K562 (cell line): ENCODE data around the gene ZNRD2. TPM values are rescaled to one million over a fixed set of nuclear protein-coding genes. Genes with fewer than 3 reads are reported as not detected.

Experiments used
- ATAC-seq: fragments of 200-7000 bp; cut with Tn5 transposase; 3 replicates; pipeline ENCODE4 v1.9.1; 2020; ENCODE audit warnings: moderate library complexity
- BruUV-seq: library from RNA; stranded (reverse); fragments of 400-500 nt; replicated peaks from 2 replicates; lab custom pipeline; 2021; lab: Mats Ljungman, UMichigan
- CTCF ChIA-PET: fragments of 300-600 bp; formaldehyde crosslinking; extraction: SDS; loops from one replicate; lab custom pipeline; 2021; ENCODE audit warnings: low intra/inter-chr PET ratio; lab: Yijun Ruan, JAX
- POLR2A ChIA-PET: fragments of 300-600, 350-650 bp; sonication (Branson Sonifier 250); formaldehyde crosslinking; extraction: SDS; loops from one replicate; lab custom pipeline; 2021; ENCODE audit warnings: antibody characterized with exemption, inconsistent platforms; lab: Yijun Ruan, JAX
- DNase-seq, 4 experiments: peaks; one replicate each; pipeline versions ENCODE4 v3.0.0 to v3.0.0-alpha.2; 2011 to 2018; ENCODE audit warnings: low spot score in 3 of 4, mixed read lengths in 3 of 4; ENCODE audit errors: extremely low read depth in 1 of 4
- FAIRE-seq: peaks from 2 replicates; lab custom pipeline; 2011; peaks lifted over from hg19 to GRCh38; lab: Jason Lieb, UNC
- H2AFZ ChIP-seq: 2 replicates; pipeline ENCODE4 v1.6.0; 2011; ENCODE audit warnings: low read depth, low read length, control low read depth, inconsistent platforms
- H3K27ac ChIP-seq: fragments of 200-600 bp; 3 replicates; pipeline ENCODE4 v1.8.0; 2011; ENCODE audit warnings: low read depth, mild to moderate bottlenecking, control low read depth, inconsistent platforms, low read length, moderate library complexity, mixed read lengths; ENCODE audit errors: extremely low read depth
- H3K27me3 ChIP-seq, 2 experiments: fragments of 300-600 bp in 1 of 2; 2 replicates in 1 of 2; 3 replicates in 1 of 2; pipeline versions ENCODE4 v1.6.0 to v1.8.0; 2011; ENCODE audit warnings: inconsistent platforms in 2 of 2, low read length in 2 of 2, mild to moderate bottlenecking in 1 of 2, mixed read lengths in 1 of 2, moderate library complexity in 1 of 2; ENCODE audit not compliant: control insufficient read depth in 2 of 2, insufficient read depth in 2 of 2
- H3K36me3 ChIP-seq: fragments of 300-600 bp; 3 replicates; pipeline ENCODE4 v1.8.0; 2011; ENCODE audit warnings: mild to moderate bottlenecking, low read length, inconsistent platforms; ENCODE audit not compliant: control insufficient read depth, insufficient read depth
- H3K4me1 ChIP-seq, 2 experiments: fragments of 200-600 bp in 1 of 2; replicated peaks in 1 of 2; 2 replicates in 1 of 2; 3 replicates in 1 of 2; pipeline versions ENCODE4 v1.5.1 to v1.8.0; 2011; ENCODE audit warnings: inconsistent platforms in 2 of 2, low read length in 2 of 2, mild to moderate bottlenecking in 1 of 2, mixed read lengths in 1 of 2, moderate library complexity in 1 of 2; ENCODE audit not compliant: control insufficient read depth in 2 of 2, insufficient read depth in 2 of 2
- H3K4me2 ChIP-seq: 2 replicates; pipeline ENCODE4 v1.6.1; 2011; ENCODE audit warnings: low read length, control low read depth, inconsistent platforms, mixed read lengths; ENCODE audit not compliant: insufficient read depth
- H3K4me3 ChIP-seq: fragments of 200-600 bp; sonication (generic), shearing (Covaris generic); 2 replicates; pipeline ENCODE4 v1.5.1; 2016; ENCODE audit warnings: control low read depth, inconsistent platforms
- H3K79me2 ChIP-seq: fragments of 200-600 bp; 3 replicates; pipeline ENCODE4 v1.8.0; 2011; ENCODE audit warnings: low read length, inconsistent platforms; ENCODE audit not compliant: control insufficient read depth, insufficient read depth
- H3K9ac ChIP-seq, 2 experiments: 2 replicates each; pipeline versions ENCODE4 v1.6.0 to v1.6.1; 2011; ENCODE audit warnings: low read depth in 2 of 2, low read length in 2 of 2, control low read depth in 1 of 2, inconsistent platforms in 1 of 2, mild to moderate bottlenecking in 1 of 2, mixed read lengths in 1 of 2; ENCODE audit not compliant: insufficient read depth in 1 of 2
- H3K9me1 ChIP-seq: one replicate; pipeline ENCODE4 v1.6.0; 2011; ENCODE audit warnings: inconsistent platforms, mild to moderate bottlenecking, low read length, moderate library complexity; ENCODE audit not compliant: control insufficient read depth, insufficient read depth
- H3K9me3 ChIP-seq: replicated peaks from 2 replicates; pipeline ENCODE4 v1.5.1; 2011; ENCODE audit warnings: low read depth, low read length, inconsistent platforms; ENCODE audit not compliant: control insufficient read depth, insufficient read depth
- H4K20me1 ChIP-seq: replicated peaks from 2 replicates; pipeline ENCODE4 v1.6.1; 2011; ENCODE audit warnings: low read length, inconsistent platforms, mixed read lengths; ENCODE audit not compliant: control insufficient read depth, insufficient read depth
- BCOR ChIP-seq: fragments of 450-650 bp; IDR thresholded peaks from 2 replicates; pipeline ENCODE4 v1.6.1; 2016
- BRCA1 ChIP-seq, 2 experiments: fragments of 450-650 bp in 1 of 2; sonication (generic) in 1 of 2; formaldehyde crosslinking in 1 of 2; IDR thresholded peaks; 2 replicates each; pipeline versions ENCODE4 v1.5.0 to v1.6.1; 2017 to 2020; ENCODE audit warnings: mild to moderate bottlenecking in 1 of 2, missing genetic modification reagents in 1 of 2
- BRF1 ChIP-seq: IDR thresholded peaks from 3 replicates; pipeline ENCODE4 v1.6.1; 2011; ENCODE audit warnings: borderline replicate concordance, mild to moderate bottlenecking; ENCODE audit not compliant: insufficient read length; ENCODE audit errors: extremely low read depth
- DACH1 ChIP-seq: fragments of 450-650 bp; IDR thresholded peaks from 2 replicates; pipeline ENCODE4 v1.6.1; 2018; ENCODE audit not compliant: partially characterized antibody
- HLTF ChIP-seq: fragments of 450-650 bp; IDR thresholded peaks from 2 replicates; pipeline ENCODE4 v1.6.1; 2016
- HNRNPLL ChIP-seq: fragments of 200-400 bp; formaldehyde crosslinking; IDR thresholded peaks from 2 replicates; pipeline ENCODE4 v1.6.1; 2017; ENCODE audit warnings: low read length, low read depth, mild to moderate bottlenecking; ENCODE audit not compliant: poor library complexity, severe bottlenecking
- NFIC ChIP-seq: fragments of 450-650 bp; IDR thresholded peaks from 2 replicates; pipeline ENCODE4 v1.6.1; 2017; ENCODE audit warnings: mild to moderate bottlenecking, inconsistent platforms
- NFRKB ChIP-seq: fragments of 450-650 bp; IDR thresholded peaks from 2 replicates; pipeline ENCODE4 v1.6.1; 2016; ENCODE audit warnings: low read depth
- NR4A1 ChIP-seq, 2 experiments: fragments of 250-450 bp in 1 of 2; fragments of 450-650 bp in 1 of 2; sonication (Bioruptor Pico) in 1 of 2; IDR thresholded peaks; 2 replicates each; pipeline versions ENCODE4 v1.4.0 to v1.6.1; 2016 to 2020; ENCODE audit warnings: mild to moderate bottlenecking in 2 of 2, missing compliant biosample characterization in 1 of 2, missing genetic modification characterization in 1 of 2, moderate library complexity in 1 of 2
- POU5F1 ChIP-seq: fragments of 150-350 bp; IDR thresholded peaks from 2 replicates; pipeline ENCODE4 v1.6.1; 2014; ENCODE audit warnings: borderline replicate concordance, low read length, low read depth, mild to moderate bottlenecking; ENCODE audit not compliant: partially characterized antibody
- SNIP1 ChIP-seq: fragments of 450-650 bp; IDR thresholded peaks from 2 replicates; pipeline ENCODE4 v1.7.1; 2017; ENCODE audit warnings: low read depth, mild to moderate bottlenecking
- ZBTB1 ChIP-seq: sonication (generic); formaldehyde crosslinking; IDR thresholded peaks from 2 replicates; pipeline ENCODE4 v1.8.1; 2023; ENCODE audit warnings: missing genetic modification reagents, low read depth, mild to moderate bottlenecking, borderline replicate concordance
- ZNF124 ChIP-seq: sonication (generic); formaldehyde crosslinking; IDR thresholded peaks from 2 replicates; pipeline ENCODE4 v1.8.1; 2022; ENCODE audit warnings: missing genetic modification reagents
- ZNF232 ChIP-seq: sonication (generic); formaldehyde crosslinking; IDR thresholded peaks from 2 replicates; pipeline ENCODE4 v1.8.0; 2022; ENCODE audit warnings: mild to moderate bottlenecking, missing genetic modification reagents
- WGBS: fragments of 100-300 bp; shearing (Covaris generic); methylation state at CpG from one replicate; pipeline ENCODE4 v1.1.6; 2016; ENCODE audit warnings: low coverage, mixed read lengths; ENCODE audit not compliant: insufficient coverage; ENCODE audit errors: missing lambda C conversion rate; 5-methylcytosine and 5-hydroxymethylcytosine counted together
- in situ Hi-C: fragments of 300-500 bp; cut with MboI; formaldehyde crosslinking; loops from 4 replicates; pipeline ENCODE4 v1.15.0; 2018; ENCODE audit warnings: inconsistent platforms, mixed read lengths
- intact Hi-C: fragments of 100-400 bp; cut with micrococcal nuclease; formaldehyde crosslinking; loops from 2 replicates; pipeline ENCODE4 v1.14.2; 2022
- polyA plus RNA-seq, 8 experiments: library from polyadenylated mRNA; depleted of rRNA in 4 of 8; stranded (reverse) in 5 of 8; unstranded in 3 of 8; fragments of >200 nt; fragmentation: Nextera tagmentation in 2 of 8; fragmentation: Illumina TruSeq in 1 of 8; extraction: Ambion mirVana in 2 of 8; extraction: Trizol in 1 of 8; gene quantifications; 2 replicates each; pipeline versions ENCODE4 v1.2.1 to v1.2.3, GENCODE V29; 2011 to 2014; ENCODE audit warnings: inconsistent platforms in 1 of 8, missing spikeins in 1 of 8
- total RNA-seq, 7 experiments: library from RNA; depleted of rRNA in 6 of 7; stranded (reverse); fragments of >200 nt in 6 of 7; fragmentation: Illumina TruSeq in 2 of 7; extraction: Trizol in 2 of 7; gene quantifications; 2 replicates each; pipeline versions ENCODE4 v1.2.1 to v1.2.3, GENCODE V29; 2011 to 2021; ENCODE audit warnings: low replicate concordance in 1 of 7

Gene ZNRD2
- total and polyA plus RNA-seq, 9 of the 15 experiments (the other 6 are each of a cell fraction or from before 2014, with no cell fraction given): 13.4 to 129 (median 60.4) TPM

DNA sequence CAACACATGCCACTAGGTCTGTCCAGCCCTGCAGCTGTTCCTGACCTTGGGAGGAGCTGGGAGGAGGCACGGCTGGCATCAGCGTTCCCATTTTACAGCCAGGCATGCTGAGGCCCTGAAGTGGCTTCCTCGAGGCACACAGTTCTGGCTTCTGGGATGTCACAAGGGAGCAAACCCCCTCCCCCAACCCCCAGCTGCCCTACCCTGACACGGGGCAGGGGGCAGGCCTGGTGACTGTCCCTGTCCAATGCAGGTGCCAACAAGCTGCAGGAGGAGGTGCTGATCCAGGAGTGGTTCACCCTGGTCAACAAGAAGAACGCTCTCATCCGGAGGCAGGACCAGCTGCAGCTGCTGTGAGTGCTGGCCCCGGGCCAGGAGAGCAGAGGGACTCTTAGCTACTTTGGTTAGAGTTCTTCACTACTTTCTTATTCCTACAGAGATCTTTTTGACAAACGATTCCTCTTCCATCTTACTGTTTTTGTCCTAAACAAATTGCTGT lies 20.0 kb downstream of the ZNRD2 start:
- H2AFZ ChIP-seq: no peak overlapping the region

DNA sequence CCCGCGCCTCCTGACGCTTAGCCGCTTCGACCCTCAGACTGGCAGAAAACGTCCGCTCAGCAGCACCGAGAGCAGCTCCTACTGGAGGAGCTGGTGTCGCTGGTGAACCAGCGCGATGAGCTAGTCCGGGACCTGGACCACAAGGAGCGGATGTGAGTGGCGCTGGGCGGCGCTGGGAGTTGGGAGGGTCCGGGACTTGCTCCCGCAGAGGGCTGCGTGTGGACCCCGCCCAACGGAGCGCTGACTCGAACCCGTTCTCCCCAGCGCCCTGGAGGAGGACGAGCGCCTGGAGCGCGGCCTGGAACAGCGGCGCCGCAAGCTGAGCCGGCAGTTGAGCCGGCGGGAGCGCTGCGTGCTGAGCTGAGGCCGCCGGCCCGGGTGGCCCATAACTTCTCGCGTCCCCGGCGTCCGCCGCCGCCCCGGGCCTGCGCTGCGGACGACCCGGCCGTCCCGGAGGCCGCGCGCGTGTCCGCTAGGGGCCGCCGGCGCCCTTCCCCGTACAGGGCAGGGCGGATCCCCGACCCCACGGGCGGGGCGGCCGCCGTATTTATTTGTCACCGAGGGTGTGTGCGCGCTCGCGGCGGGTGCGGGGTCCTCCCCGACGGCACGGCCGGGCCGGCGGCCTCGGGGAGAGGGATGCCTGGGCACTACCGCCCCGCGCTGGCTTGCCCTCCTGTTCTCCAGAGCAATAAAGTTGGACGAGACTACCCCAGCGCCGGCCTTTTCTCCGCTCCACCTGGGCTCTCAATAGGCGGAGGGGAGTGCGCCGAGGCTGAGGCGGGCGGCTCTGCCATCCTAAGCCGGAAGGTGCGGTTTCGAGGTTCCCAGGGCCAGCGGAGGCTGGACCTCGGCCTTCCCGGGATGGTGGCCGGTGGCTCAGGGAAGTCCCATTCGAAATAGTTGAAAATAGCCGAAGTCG lies 21.9 kb downstream of the ZNRD2 start:
- WGBS: 95% methylated on average over 26 of the region's 106 CpGs
- Histone ChIP-seq H3K9me3 (no peaks in the 10 kb centered on the region), H3K9me1 (peaks cover 4% of the 10 kb centered on the region), H3K79me2 (peaks cover 3% of the 10 kb centered on the region; the same call in 1 of the 3 replicates), H3K4me1 (peaks cover 22 to 62% of the 10 kb centered on the region in 2 experiments), H4K20me1 (0 out of 2 replicates have a peak, but pooled peaks cover 4% of the 10 kb centered on the region), H3K9ac (no peak overlapping the region), H2AFZ (no peak overlapping the region), H3K36me3 (peaks cover 39% of the 10 kb centered on the region; the same call in 2 of the 3 replicates), H3K4me3 (no peak overlapping the region), H3K4me2 (no peak overlapping the region), H3K27ac (no peak overlapping the region), H3K27me3 (no peaks in the 10 kb centered on the region)
- no peak for FAIRE-seq
- DNase-seq: no peak
- ATAC-seq: no peak
- intact Hi-C loops (no loop called here), in situ Hi-C loops (no loop called here)
- POLR2A ChIA-PET: interaction anchor here (0.8 to 2.4 kb wide), 5 partner anchors 8 to 93 kb away, joined by 3 to 10 read pairs (median 5); partner anchors contain the start of gene MALAT1
- BruUV-seq: TSS peak; percentile 45
- CTCF ChIA-PET: no interaction called here
- TF ChIP-seq NR4A1 (CRISPR knock-in tag; IDR thresholded peaks at IDR 0.05) (no peak), NR4A1 (tag; IDR thresholded peaks at IDR 0.05) (no peak), BRCA1 (IDR thresholded peaks at IDR 0.05) (no peak), BRCA1 (CRISPR knock-in tag; IDR thresholded peaks at IDR 0.05) (no peak), HNRNPLL (no peak), POU5F1 (no peak), ZBTB1 (no peak), DACH1 (no peak), ZNF232 (CRISPR knock-in tag) (no peak), BRF1 (no peak)

More for the DNA sequence above, 20.0 kb downstream of the ZNRD2 start:
- intact Hi-C loops: no loop called here
- 80% methylated on average over 8 of the region's 8 CpGs for WGBS
- no peaks in the 10 kb centered on the region for H3K27me3 ChIP-seq
- in situ Hi-C loops: no loop called here
- peaks cover 4% of the 10 kb centered on the region for H3K9me1 ChIP-seq
- TF ChIP-seq NFIC (peak; percentile 73), HLTF (no peak), SNIP1 (no peak), NFRKB (no peak), BCOR (peak; percentile 67), ZNF124 (CRISPR knock-in tag) (no peak)
- H3K9me3 ChIP-seq: no peaks in the 10 kb centered on the region
- no peak for FAIRE-seq
- CTCF ChIA-PET: no interaction called here
- H3K79me2 ChIP-seq: peaks cover 3% of the 10 kb centered on the region; the same call in 1 of the 3 replicates
- peaks cover 54% of the 10 kb centered on the region; the same call in 2 of the 3 replicates for H3K36me3 ChIP-seq
- H3K4me1 ChIP-seq: peaks cover 16 to 66% of the 10 kb centered on the region in 2 experiments
- no peak overlapping the region for H3K4me3 ChIP-seq
- no peak overlapping the region for H3K4me2 ChIP-seq
- peak overlapping the region in 1 of 2 experiments; percentile 82; a peak in 2 of 4 replicates for H3K9ac ChIP-seq
- no peak for DNase-seq
- POLR2A ChIA-PET: interaction anchor here (0.6 to 2.4 kb wide), 8 partner anchors 12 to 208 kb away, joined by 3 to 6 read pairs (median 3); partner anchors contain the start of gene EHBP1L1
- H3K27ac ChIP-seq: no peak overlapping the region
- no peak for ATAC-seq
- 0 out of 2 replicates have a peak, but pooled peaks cover 4% of the 10 kb centered on the region for H4K20me1 ChIP-seq
- BruUV-seq: no TSS peak
